Nucleus accumbens (tissue), 56 donors: ENCODE measurements around the gene RNF186.
A peak's percentile ranks its signal among the peaks of the same experiment; 100 is the strongest.
"Not testable (repeated sequence)": the region's sequence is repeated elsewhere in the genome, so short reads cannot be mapped to it uniquely, and the experiment has no call there.

Experiments used
- DNase-seq, 56 donors: peaks; one replicate each; lab custom pipeline; 2025; lab: John Stamatoyannopoulos, UW

Gene RNF186

DNA sequence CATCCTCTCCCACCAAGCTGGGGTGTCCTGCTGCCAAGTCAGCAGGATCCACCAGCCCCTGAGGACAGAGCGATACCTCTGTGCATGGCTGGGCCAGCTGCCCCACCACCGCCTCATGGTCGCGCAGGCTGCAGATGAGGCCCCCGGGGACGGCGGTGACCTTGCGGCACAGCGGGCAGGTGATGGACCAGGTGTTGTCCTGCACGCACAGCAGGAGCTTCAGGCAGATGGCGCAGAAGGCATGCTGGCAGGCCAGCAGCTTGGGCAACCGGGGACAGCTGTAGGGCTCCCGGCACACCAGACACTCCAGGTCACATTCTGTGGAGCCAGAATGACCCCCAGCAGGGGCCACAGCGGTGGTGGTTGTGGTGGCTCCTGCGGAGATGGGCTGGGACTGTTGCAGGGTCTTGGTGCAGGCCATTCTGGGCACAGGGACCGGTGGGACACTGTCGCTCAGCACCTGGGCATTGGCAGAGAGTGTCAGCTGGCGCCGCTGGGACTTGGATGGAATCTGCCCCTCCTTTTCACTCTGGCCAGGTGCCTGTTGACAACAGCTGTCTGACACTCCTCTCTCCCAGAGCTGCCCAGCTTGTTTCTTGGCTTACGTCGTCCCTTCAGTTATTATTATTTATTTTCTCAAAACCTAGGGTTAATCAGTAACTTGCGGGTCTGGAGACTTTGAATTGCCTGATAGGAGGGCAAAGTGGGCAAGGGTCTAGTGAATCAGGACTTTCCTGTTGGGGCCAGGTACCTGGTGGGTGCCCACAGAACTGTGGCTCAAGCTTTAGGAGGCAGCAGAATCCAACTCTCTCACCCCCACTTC is at the start of gene RNF186:
TSS of gene RNF186 (minus strand) at position 603 of the 823 bp plus-strand sequence. CDS start at position 421, 182 bp downstream.
- no peak for DNase-seq

DNA sequence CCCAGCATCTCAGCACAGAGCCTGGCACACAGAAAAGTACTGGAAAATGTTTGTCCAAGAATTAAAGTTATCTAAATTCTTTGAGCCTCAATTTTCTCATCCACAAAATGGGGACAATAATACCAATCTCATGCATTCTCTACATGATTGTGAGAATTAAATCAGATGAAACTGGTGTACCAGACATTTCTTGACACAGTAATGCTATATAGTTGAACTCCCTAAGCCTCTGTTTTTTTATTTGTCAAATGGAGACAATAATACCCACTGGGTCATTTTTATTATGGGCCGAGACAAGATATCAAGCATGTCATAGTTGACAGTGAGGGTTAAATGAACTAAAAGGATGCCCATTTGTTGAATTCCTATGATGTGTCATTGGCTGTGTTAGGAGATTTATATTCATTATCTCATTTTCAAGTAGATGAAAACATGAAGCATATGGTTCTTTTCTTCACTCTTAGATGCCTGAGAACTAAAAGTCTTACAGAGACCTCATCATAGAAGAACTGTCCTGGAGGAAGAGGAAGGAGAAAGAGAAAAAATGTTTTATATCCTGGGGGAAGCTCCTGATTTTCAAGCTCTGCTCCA is 49.6 kb upstream of the RNF186 start:
- no peak for DNase-seq

DNA sequence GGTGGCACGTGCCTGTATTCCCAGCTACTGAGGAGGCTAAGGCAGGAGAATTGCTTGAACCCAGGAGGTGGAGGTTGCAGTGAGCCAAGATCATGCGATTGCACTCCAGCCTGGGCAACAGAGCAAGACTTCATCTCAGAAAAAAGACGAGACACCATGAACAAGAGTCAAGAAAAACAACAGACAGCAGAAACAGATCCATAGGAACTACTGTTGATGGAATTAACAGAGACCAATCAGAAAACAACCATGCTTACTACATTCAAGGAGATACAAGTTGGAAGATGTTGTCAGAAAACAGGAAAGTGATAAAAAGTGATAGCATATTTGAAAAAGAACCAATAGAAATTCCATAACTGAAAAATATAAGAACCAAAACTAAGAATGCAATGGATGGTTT is 47.9 kb upstream of the RNF186 start:
- DNase-seq, result no peak

DNA sequence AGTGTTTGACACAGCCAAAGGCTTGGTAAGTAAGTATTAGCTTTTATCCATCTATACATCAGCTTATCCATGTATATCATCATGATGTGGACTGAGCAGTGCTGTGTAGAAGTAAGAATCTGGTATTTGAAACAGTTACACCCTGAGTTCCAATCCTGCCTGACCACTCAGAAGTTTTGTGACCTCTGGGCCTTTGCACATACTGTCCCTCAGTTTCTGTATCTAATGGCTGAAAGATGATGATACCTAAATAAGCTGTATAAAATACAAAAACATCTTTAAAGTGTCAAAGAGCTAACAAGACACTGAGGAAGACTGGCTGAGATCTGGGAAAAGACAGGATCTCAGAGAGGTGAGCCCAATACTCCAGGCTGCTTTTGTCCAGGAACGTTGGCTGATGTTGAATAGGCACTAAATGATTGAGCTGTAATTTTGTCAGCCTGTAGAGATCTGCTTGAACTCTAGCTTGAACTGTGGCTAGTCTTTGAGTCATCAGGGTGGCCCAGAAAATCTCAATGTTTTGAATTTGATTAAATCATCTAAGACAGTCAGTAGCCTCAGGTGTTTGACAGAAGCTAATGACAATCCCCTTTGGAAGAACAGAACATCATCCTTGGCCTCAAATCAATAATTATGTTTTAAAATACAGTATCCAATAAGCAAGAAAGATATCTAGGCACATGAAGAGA is 46.9 kb upstream of the RNF186 start:
- DNase-seq, result no peak

DNA sequence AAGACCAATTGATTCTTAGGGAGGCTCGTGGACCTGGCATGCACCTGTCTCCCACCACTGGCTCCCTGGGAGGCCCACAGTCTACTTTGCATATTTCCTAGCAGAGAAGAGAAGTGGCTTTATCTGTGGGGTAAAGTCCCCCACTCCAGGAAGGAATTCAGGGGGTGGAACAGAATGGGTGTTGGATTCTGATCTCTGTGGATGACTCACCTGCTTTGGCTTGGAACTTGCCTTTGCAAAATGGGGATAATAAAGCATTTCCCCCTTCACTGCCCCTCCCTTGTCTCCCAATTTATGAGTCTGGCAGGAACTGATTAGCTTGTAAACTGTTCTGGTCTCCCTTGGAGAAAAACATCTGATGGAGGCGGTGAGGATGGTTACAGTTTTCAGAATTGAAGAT is 46.0 kb upstream of the RNF186 start:
- DNase-seq, result peak in 5 of 56 donors; percentile 2 to 18 (median 6)

DNA sequence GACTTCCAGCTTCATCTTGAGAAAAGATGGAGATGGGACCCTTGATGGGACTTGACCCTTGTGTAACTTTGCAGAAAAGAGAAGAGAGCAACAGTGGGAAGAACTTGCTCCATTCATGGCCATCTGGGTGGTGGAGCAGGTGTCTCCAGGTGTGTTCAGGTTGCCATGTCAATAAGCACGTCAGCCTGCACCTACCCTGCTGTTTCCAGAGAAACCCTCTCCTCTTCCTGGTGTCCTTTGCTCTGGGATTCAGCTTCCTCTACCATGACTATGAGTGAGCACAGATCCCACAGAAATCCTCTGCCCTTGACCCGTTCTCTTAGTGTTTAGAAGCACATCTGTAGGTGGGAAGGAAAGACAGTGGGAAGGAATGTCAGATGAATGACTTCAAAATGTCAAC is 45.3 kb upstream of the RNF186 start:
- DNase-seq, result peak in 1 of 56 donors; percentile 3

- no peak for DNase-seq
Observed at GRCh38 chr1:19859876-19860275, 44.8 kb upstream of the RNF186 start.

- DNase-seq, result no peak
Observed at GRCh38 chr1:19858893-19859292, 43.8 kb upstream of the RNF186 start.

DNA sequence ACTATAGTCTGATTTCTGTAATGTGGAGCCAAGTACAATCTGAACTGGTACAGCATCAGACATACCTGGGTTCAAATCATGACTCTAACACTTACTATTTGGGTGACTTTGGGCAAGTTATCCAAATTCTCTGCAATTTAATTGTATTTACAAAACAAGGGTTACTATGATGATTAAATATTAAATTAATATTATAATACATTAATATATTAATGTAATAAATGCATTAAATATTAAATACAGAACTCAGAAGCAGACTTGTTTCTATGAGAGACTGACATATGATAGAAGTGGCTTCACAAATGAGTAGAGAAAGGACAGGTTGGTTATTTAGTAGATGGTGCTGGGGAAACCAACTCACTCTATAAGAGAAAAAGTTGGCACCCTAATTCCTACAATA is 39.8 kb upstream of the RNF186 start:
- DNase-seq, result no peak

DNA sequence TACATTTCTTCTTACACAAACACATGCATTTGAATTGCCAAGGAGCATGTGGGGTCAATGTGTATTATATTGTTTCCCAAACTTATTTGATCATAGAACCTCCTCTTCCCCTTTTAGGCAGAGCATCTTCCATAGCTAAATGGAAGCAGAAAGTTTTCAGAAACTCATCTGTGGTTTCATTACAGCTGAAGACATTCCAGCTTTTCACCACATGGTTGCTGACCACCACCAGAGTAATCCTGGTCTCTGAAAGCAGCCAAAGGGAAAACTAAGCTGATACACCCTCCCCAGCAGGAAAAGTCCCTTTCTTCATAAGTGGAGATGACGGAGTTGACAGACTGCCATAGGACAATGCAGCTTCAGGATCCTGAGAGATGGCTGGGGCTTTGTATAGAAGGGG is 37.0 kb upstream of the RNF186 start:
- no peak for DNase-seq

- no peak for DNase-seq
Observed at GRCh38 chr1:19850214-19850613, 35.1 kb upstream of the RNF186 start.

DNA sequence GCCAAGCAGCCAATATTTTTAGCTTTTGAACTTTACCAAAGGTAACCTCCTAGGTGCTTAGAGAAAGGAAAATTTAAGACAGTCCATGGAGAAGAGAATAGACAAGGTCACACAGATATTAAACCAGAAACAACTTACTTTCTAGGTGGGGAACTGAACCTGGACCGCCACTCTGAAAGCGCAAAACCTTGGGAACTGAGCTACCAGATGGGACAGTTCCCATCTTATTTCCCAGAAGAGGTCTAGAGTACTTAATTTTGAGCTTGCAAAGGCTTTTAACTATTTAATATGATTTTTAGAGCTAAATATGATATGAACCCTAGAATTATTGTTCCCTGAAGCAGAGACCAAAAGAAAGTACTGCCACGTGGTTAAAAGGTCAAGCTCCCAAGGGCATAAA is 34.2 kb upstream of the RNF186 start:
- DNase-seq, result not testable (repeated sequence)

GRCh38 chr1:19847334-19847733 is 32.3 kb upstream of the RNF186 start:
- DNase-seq, result not testable (repeated sequence)

DNA sequence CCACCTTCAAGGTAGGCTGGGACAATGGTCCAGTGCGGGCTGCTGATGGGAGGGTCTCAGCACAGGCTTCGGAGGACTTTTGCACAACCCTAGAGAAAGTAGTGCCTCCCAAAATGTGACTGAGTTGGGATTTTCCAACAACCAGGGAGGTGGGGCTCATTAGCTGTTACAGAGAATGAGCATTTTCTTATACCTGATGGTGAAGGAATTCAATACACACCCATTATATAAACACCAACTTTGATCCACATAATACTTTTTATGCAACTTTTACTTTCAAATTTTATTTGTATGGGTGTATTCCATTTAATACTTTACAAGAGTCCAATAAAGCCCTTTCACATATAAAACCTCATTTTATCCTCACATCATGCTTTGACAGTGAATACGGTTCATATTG is 31.3 kb upstream of the RNF186 start:
- no peak for DNase-seq

GRCh38 chr1:19845555-19845954 is 30.5 kb upstream of the RNF186 start:
- DNase-seq, result no peak

DNA sequence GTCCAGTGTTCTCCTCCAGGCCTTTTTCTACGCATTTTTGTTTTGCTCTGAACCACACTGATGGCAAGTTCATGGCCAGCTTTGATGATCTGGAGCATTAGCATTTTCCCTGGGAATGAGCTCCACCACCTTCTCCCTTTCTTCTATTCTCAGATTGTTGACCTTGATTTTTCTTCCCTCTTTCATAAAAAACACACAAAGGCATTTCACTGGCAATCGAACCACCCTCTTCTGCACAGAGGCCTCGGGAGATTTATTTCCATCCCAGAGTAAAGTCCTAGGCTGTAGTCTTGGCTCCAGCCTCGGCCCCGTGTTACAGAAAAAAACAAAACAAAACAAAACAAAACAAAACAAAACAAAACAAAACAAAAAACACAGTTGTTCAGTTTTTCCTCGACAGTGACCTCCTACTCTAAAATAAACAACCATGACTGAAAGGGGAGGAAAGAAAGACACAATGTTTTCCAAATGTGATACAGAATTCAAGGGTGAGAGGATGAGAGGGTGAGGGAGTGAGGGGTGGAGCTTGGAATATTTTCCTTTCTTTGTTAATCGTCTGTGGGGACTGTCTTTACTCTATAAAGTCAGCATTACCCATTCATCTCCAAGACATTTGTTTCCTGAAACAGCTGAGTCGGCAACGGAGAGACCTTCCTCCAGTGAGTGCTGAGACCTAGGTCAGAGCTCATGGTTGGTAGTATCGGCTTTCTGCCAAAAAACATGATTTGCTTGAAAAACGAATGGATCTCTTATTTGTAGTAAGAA is 29.8 kb upstream of the RNF186 start:
- DNase-seq, result no peak

GRCh38 chr1:19840228-19840627 is 25.1 kb upstream of the RNF186 start:
- DNase-seq, result no peak

GRCh38 chr1:19837866-19838265 is 22.8 kb upstream of the RNF186 start:
- DNase-seq, result no peak

GRCh38 chr1:19835578-19835977 is 20.5 kb upstream of the RNF186 start:
- no peak for DNase-seq

GRCh38 chr1:19831441-19831840 is 16.4 kb upstream of the RNF186 start:
- DNase-seq, result no peak

GRCh38 chr1:19828546-19828945 is 13.5 kb upstream of the RNF186 start:
- no peak for DNase-seq
